GM18858 (cell line): ENCODE data around the gene AOPEP.

Source experiments
- ATAC-seq: cut with Tn5 transposase; IDR thresholded peaks from one replicate; pipeline ENCODE4 v1.9.1; 2021; ENCODE audit not compliant: unreplicated experiment

Gene AOPEP

GRCh38 chr9:94983552-94983951, 257.1 kb downstream of the AOPEP start:
- ATAC-seq: no peak

GRCh38 chr9:94984891-94985476, 258.5 kb downstream of the AOPEP start:
- no peak for ATAC-seq

GRCh38 chr9:94985649-94986048, 259.1 kb downstream of the AOPEP start:
- no peak for ATAC-seq

- no peak for ATAC-seq
These were observed 261.2 kb downstream of the AOPEP start for GRCh38 chr9:94987731-94988130.

- ATAC-seq: no peak
These were observed 264.5 kb downstream of the AOPEP start for GRCh38 chr9:94990897-94991561.

GRCh38 chr9:94991961-94992907, 265.7 kb downstream of the AOPEP start:
- ATAC-seq: no peak

- no peak for ATAC-seq
These were observed 266.8 kb downstream of the AOPEP start for GRCh38 chr9:94993160-94993820.

- no peak for ATAC-seq
These were observed 267.3 kb downstream of the AOPEP start for GRCh38 chr9:94993821-94994165.

- ATAC-seq: no peak
These were observed 268.7 kb downstream of the AOPEP start for GRCh38 chr9:94995048-94995693.

- ATAC-seq: no peak
These were observed 270.1 kb downstream of the AOPEP start for GRCh38 chr9:94996641-94997040.

- ATAC-seq: no peak
These were observed 271.2 kb downstream of the AOPEP start for GRCh38 chr9:94997727-94998126.

GRCh38 chr9:94999832-95000231, 273.3 kb downstream of the AOPEP start:
- ATAC-seq: no peak

GRCh38 chr9:95000821-95001220, 274.3 kb downstream of the AOPEP start:
- no peak for ATAC-seq

- no peak for ATAC-seq
These were observed 275.2 kb downstream of the AOPEP start for GRCh38 chr9:95001720-95002119.

- no peak for ATAC-seq
These were observed 277.4 kb downstream of the AOPEP start for GRCh38 chr9:95003689-95004410.

GRCh38 chr9:95004411-95005277, 278.1 kb downstream of the AOPEP start:
- no peak for ATAC-seq

GRCh38 chr9:95005278-95006143, 279.0 kb downstream of the AOPEP start:
- ATAC-seq: no peak

GRCh38 chr9:95007226-95007869, 280.8 kb downstream of the AOPEP start:
- ATAC-seq: no peak
